H1 (cell line): ENCODE data around the gene LYSET. TPM values are rescaled to one million over a fixed set of nuclear protein-coding genes. Genes with fewer than 3 reads are reported as not detected.
A peak's percentile ranks its signal among the peaks of the same experiment; 100 is the strongest.

Source experiments
- CTCF ChIA-PET: fragments of 300-600 bp; sonication (Branson Sonifier 250); formaldehyde crosslinking; loops from one replicate; lab custom pipeline; 2021; ENCODE audit not compliant: partially characterized antibody; lab: Charles Lee
- POLR2A ChIA-PET: fragments of 300-600 bp; sonication (Branson Sonifier 250); formaldehyde crosslinking; loops from one replicate; lab custom pipeline; 2021; ENCODE audit warnings: inconsistent platforms; ENCODE audit not compliant: partially characterized antibody; lab: Charles Lee
- DNase-seq, 2 experiments: peaks; one replicate each; pipeline versions ENCODE4 v3.0.0 to v3.0.0-alpha.2; 2010 to 2022; ENCODE audit warnings: low spot score in 2 of 2, low read depth in 1 of 2, mixed read lengths in 1 of 2
- FAIRE-seq: peaks from 2 replicates; lab custom pipeline; 2011; peaks lifted over from hg19 to GRCh38; lab: Jason Lieb, UNC
- H2AFZ ChIP-seq: 2 replicates; pipeline ENCODE4 v1.8.1; 2012; ENCODE audit warnings: low read length, inconsistent platforms
- H2AK5ac ChIP-seq: 2 replicates; pipeline ENCODE4 v1.6.1; 2013; ENCODE audit warnings: low read depth, low read length
- H2BK120ac ChIP-seq: replicated peaks from 2 replicates; pipeline ENCODE3; 2013; ENCODE audit warnings: low read depth, low read length, inconsistent platforms
- H2BK12ac ChIP-seq: 2 replicates; pipeline ENCODE4 v1.6.1; 2013; ENCODE audit warnings: low read depth, low read length
- H2BK15ac ChIP-seq: 2 replicates; pipeline ENCODE4 v1.6.1; 2013; ENCODE audit warnings: low read length
- H2BK20ac ChIP-seq: 2 replicates; pipeline ENCODE4 v1.6.1; 2013; ENCODE audit warnings: low read length
- H2BK5ac ChIP-seq: 2 replicates; pipeline ENCODE4 v1.6.1; 2013; ENCODE audit warnings: low read depth, low read length
- H3K14ac ChIP-seq: 2 replicates; pipeline ENCODE4 v1.6.1; 2013; ENCODE audit warnings: inconsistent platforms; ENCODE audit not compliant: insufficient read length
- H3K18ac ChIP-seq: 2 replicates; pipeline ENCODE4 v1.6.1; 2013; ENCODE audit warnings: low read length; ENCODE audit errors: extremely low read depth
- H3K23ac ChIP-seq: 2 replicates; pipeline ENCODE4 v1.6.1; 2013; ENCODE audit warnings: inconsistent platforms; ENCODE audit not compliant: insufficient read length
- H3K23me2 ChIP-seq: 2 replicates; pipeline ENCODE4 v1.6.1; 2013; ENCODE audit warnings: low read depth, low read length
- H3K27ac ChIP-seq: 2 replicates; pipeline ENCODE4 v1.6.1; 2011; ENCODE audit warnings: low read depth, low read length, inconsistent platforms
- H3K27me3 ChIP-seq, 4 experiments: replicated peaks in 1 of 4; 1 replicate in 1 of 4; 2 replicates in 3 of 4; pipeline versions ENCODE4 v1.6.1 to v1.8.1; 2011 to 2013; ENCODE audit warnings: low read length in 3 of 4, mild to moderate bottlenecking in 3 of 4, inconsistent platforms in 2 of 4, mixed read lengths in 2 of 4, moderate library complexity in 1 of 4; ENCODE audit not compliant: control insufficient read depth in 3 of 4, insufficient read depth in 3 of 4; ENCODE audit errors: extremely low read depth in 1 of 4
- H3K36me3 ChIP-seq, 4 experiments: 2 replicates each; pipeline versions ENCODE4 v1.6.1 to v1.8.1; 2011 to 2013; ENCODE audit warnings: mild to moderate bottlenecking in 4 of 4, low read length in 3 of 4, moderate library complexity in 2 of 4, control low read depth in 1 of 4, inconsistent platforms in 1 of 4; ENCODE audit not compliant: insufficient read depth in 4 of 4, control insufficient read depth in 2 of 4
- H3K4ac ChIP-seq: replicated peaks from 2 replicates; pipeline ENCODE3; 2013; ENCODE audit warnings: low read length, low read depth, mixed read lengths, inconsistent platforms; ENCODE audit not compliant: insufficient read length
- H3K4me1 ChIP-seq, 4 experiments: replicated peaks in 1 of 4; 1 replicate in 1 of 4; 2 replicates in 3 of 4; pipeline versions ENCODE4 v1.6.1 to v1.8.1; 2011 to 2013; ENCODE audit warnings: low read length in 3 of 4, inconsistent platforms in 2 of 4, mixed read lengths in 1 of 4; ENCODE audit not compliant: insufficient read depth in 4 of 4, control insufficient read depth in 3 of 4
- H3K4me2 ChIP-seq, 2 experiments: 2 replicates each; pipeline versions ENCODE4 v1.6.1 to v1.8.1; 2011 to 2013; ENCODE audit warnings: low read depth in 2 of 2, low read length in 2 of 2, control low read depth in 1 of 2, inconsistent platforms in 1 of 2, mild to moderate bottlenecking in 1 of 2; ENCODE audit not compliant: insufficient read depth in 1 of 2
- H3K4me3 ChIP-seq, 4 experiments: fragments of 200-600, 300-600 bp in 1 of 4; sonication (generic), shearing (Covaris generic), sonication (Bioruptor Twin) in 1 of 4; 2 replicates each; pipeline versions ENCODE4 v1.5.1 to v1.8.1; 2011 to 2016; ENCODE audit warnings: low read length in 4 of 4, low read depth in 3 of 4, control low read depth in 2 of 4, inconsistent platforms in 2 of 4, mild to moderate bottlenecking in 2 of 4, mixed read lengths in 1 of 4, moderate library complexity in 1 of 4; ENCODE audit not compliant: insufficient read depth in 2 of 4; ENCODE audit errors: extremely low read depth in 1 of 4
- H3K56ac ChIP-seq: replicated peaks from 2 replicates; pipeline ENCODE3; 2013; ENCODE audit warnings: low read depth, mild to moderate bottlenecking, mixed read lengths, low read length, inconsistent platforms; ENCODE audit not compliant: insufficient read length
- H3K79me1 ChIP-seq: 2 replicates; pipeline ENCODE4 v1.6.1; 2013; ENCODE audit warnings: low read depth, low read length, control low read depth
- H3K79me2 ChIP-seq, 2 experiments: 2 replicates each; pipeline versions ENCODE4 v1.6.1 to v1.8.1; 2012 to 2013; ENCODE audit warnings: low read length in 2 of 2, mild to moderate bottlenecking in 2 of 2, inconsistent platforms in 1 of 2; ENCODE audit not compliant: insufficient read depth in 2 of 2, control insufficient read depth in 1 of 2
- H3K9ac ChIP-seq, 4 experiments: replicated peaks in 1 of 4; 1 replicate in 1 of 4; 2 replicates in 3 of 4; pipeline versions ENCODE4 v1.6.1 to v1.8.1; 2011 to 2013; ENCODE audit warnings: low read depth in 3 of 4, low read length in 3 of 4, control low read depth in 2 of 4, mild to moderate bottlenecking in 2 of 4, moderate library complexity in 2 of 4, inconsistent platforms in 1 of 4; ENCODE audit errors: extremely low read depth in 1 of 4
- H3K9me3 ChIP-seq, 2 experiments: 2 replicates each; pipeline versions ENCODE4 v1.6.1 to v1.8.1; 2012 to 2013; ENCODE audit warnings: mild to moderate bottlenecking in 2 of 2, moderate library complexity in 2 of 2, control low read depth in 1 of 2, inconsistent platforms in 1 of 2, low read depth in 1 of 2, low read length in 1 of 2, mixed read lengths in 1 of 2; ENCODE audit not compliant: insufficient read depth in 2 of 2
- H4K20me1 ChIP-seq, 2 experiments: replicated peaks in 1 of 2; 2 replicates each; pipeline versions ENCODE3 to v1.8.1; 2011 to 2013; ENCODE audit warnings: inconsistent platforms in 2 of 2, low read length in 2 of 2, mild to moderate bottlenecking in 1 of 2; ENCODE audit not compliant: insufficient read depth in 2 of 2, control insufficient read depth in 1 of 2
- H4K5ac ChIP-seq: 2 replicates; pipeline ENCODE4 v1.6.1; 2013; ENCODE audit warnings: low read length, low read depth, mixed read lengths, inconsistent platforms; ENCODE audit not compliant: insufficient read length
- H4K8ac ChIP-seq: 2 replicates; pipeline ENCODE4 v1.8.0; 2013; ENCODE audit warnings: mild to moderate bottlenecking, moderate library complexity, low read length, inconsistent platforms; ENCODE audit not compliant: insufficient read depth; ENCODE audit errors: extremely low read depth
- H4K91ac ChIP-seq: replicated peaks from 2 replicates; pipeline ENCODE3; 2013; ENCODE audit warnings: low read length, mixed read lengths, inconsistent platforms; ENCODE audit not compliant: insufficient read length
- EZH2 ChIP-seq: fragments of 200-600 bp; sonication (generic); IDR thresholded peaks from 2 replicates; pipeline ENCODE4 v1.7.1; 2012; ENCODE audit warnings: low read depth, mild to moderate bottlenecking, moderate library complexity, low read length, inconsistent platforms; ENCODE audit not compliant: severe bottlenecking
- GABPA ChIP-seq: IDR thresholded peaks from 2 replicates; pipeline ENCODE4 v1.6.1; 2011; ENCODE audit warnings: mild to moderate bottlenecking, low read length, moderate library complexity, borderline replicate concordance; ENCODE audit not compliant: insufficient read depth
- JUND ChIP-seq: IDR thresholded peaks from 2 replicates; pipeline ENCODE4 v1.6.1; 2011; ENCODE audit warnings: mild to moderate bottlenecking, improper control_type of control experiment, low read length
- POLR2A ChIP-seq, 2 experiments: IDR thresholded peaks; 1 replicate in 1 of 2; 2 replicates in 1 of 2; pipeline ENCODE4 v1.6.1; 2011; ENCODE audit warnings: low read depth in 2 of 2, low read length in 2 of 2, mild to moderate bottlenecking in 2 of 2; ENCODE audit errors: control extremely low read depth in 1 of 2
- POU5F1 ChIP-seq: IDR thresholded peaks from 2 replicates; pipeline ENCODE4 v1.6.1; 2011; ENCODE audit warnings: low read depth, mild to moderate bottlenecking, low read length, moderate library complexity
- RXRA ChIP-seq: IDR thresholded peaks from 2 replicates; pipeline ENCODE4 v1.6.1; 2011; ENCODE audit warnings: low read depth, mild to moderate bottlenecking, low read length, moderate library complexity; ENCODE audit not compliant: insufficient read depth
- SP1 ChIP-seq: IDR thresholded peaks from 2 replicates; pipeline ENCODE4 v1.6.1; 2011; ENCODE audit warnings: low read depth, low read length
- SUZ12 ChIP-seq: fragments of 200-600 bp; sonication (generic); IDR thresholded peaks from 2 replicates; pipeline ENCODE4 v1.6.1; 2012; ENCODE audit warnings: mild to moderate bottlenecking, inconsistent platforms, low read length, moderate library complexity, mixed read lengths
- TAF1 ChIP-seq: IDR thresholded peaks from 2 replicates; pipeline ENCODE4 v1.6.1; 2011; ENCODE audit warnings: mild to moderate bottlenecking, low read depth, low read length
- WGBS, 2 experiments: shearing (Covaris generic) in 1 of 2; methylation state at CpG; one replicate each; pipeline versions ENCODE4 v1.1.6 to v1.1.7; 2013 to 2015; ENCODE audit warnings: low lambda C conversion rate in 2 of 2, mixed read lengths in 2 of 2, inconsistent platforms in 1 of 2, low coverage in 1 of 2, missing lambda C conversion rate in 1 of 2; ENCODE audit not compliant: insufficient replicate concordance in 2 of 2, insufficient coverage in 1 of 2, insufficient read length in 1 of 2; ENCODE audit errors: extremely low coverage in 1 of 2, missing lambda C conversion rate in 1 of 2; 5-methylcytosine and 5-hydroxymethylcytosine counted together
- polyA plus RNA-seq, 7 experiments: library from polyadenylated mRNA; depleted of rRNA in 3 of 7; stranded (reverse) in 5 of 7; unstranded in 2 of 7; fragments of >200 nt in 5 of 7; fragments of 200-250 nt in 2 of 7; gene quantifications; 1 replicate in 5 of 7; 2 replicates in 1 of 7; 4 replicates in 1 of 7; pipeline versions ENCODE4 v1.2.1 to v1.2.3, GENCODE V29; 2011 to 2013; ENCODE audit warnings: missing spikeins in 2 of 7, mixed read lengths in 2 of 7
- total RNA-seq: library from RNA; stranded (reverse); fragmentation: NEBNext Ultra II Directional; extraction: Animal tissue kit (Norgen Biotek cat#: 25700); gene quantifications from 2 replicates; pipeline ENCODE4 v1.2.1, GENCODE V29; 2021
- TF ChIP-seq, protein P1 (sequence below): IDR thresholded peaks from 2 replicates; pipeline ENCODE4 v1.6.1; 2012; ENCODE audit warnings: inconsistent platforms
- TF ChIP-seq, protein P2 (sequence below): IDR thresholded peaks from 2 replicates; pipeline ENCODE4 v1.6.1; 2011; ENCODE audit warnings: low read length, improper control_type of control experiment

Gene LYSET
- total and polyA plus RNA-seq, 2 of the 8 experiments (the other 6 are each of a cell fraction or from before 2014, with no cell fraction given), result 26.2 to 26.9 TPM

DNA sequence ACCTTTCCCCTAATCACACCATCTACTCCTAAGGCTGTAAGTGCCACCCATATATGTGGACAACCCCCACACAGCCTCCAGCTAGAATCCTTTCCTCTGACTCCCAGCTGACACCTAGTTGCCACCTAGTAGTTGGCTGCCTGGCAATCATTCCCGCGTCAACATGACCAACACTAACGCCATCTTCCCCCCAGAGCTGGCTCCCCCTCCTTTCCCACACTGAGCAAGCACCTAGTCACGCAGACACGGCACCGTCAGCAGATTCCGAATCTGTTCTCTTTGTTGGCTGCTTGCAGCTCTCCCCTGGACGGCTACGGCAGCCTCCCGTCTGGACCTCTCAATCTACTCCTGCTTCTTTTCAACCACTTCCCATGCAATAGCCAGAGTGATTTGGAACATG lies 49.7 kb downstream of the LYSET start:
- no peaks in the 10 kb centered on the region for H3K79me1 ChIP-seq
- H4K91ac ChIP-seq, result no peak overlapping the region
- DNase-seq (no peak), FAIRE-seq (no peak)
- ChIA-PET CTCF (interaction anchor here (0.6 to 1.5 kb wide), 7 partner anchors 48 to 373 kb away, joined by 3 to 4 read pairs (median 3); no protein-coding TSS in a partner anchor), POLR2A (no interaction called here)
- H3K56ac ChIP-seq, result no peak overlapping the region
- H3K9ac ChIP-seq, result no peak overlapping the region
- TF ChIP-seq EZH2, result no peak
- TF ChIP-seq, protein P1, sequence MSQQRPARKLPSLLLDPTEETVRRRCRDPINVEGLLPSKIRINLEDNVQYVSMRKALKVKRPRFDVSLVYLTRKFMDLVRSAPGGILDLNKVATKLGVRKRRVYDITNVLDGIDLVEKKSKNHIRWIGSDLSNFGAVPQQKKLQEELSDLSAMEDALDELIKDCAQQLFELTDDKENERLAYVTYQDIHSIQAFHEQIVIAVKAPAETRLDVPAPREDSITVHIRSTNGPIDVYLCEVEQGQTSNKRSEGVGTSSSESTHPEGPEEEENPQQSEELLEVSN, result no peak
- TF ChIP-seq POLR2A (IDR thresholded peaks at IDR 0.05; ENCODE audit: control extremely low read depth in 1 of 2, low read depth in 2 of 2, low read length in 2 of 2), result no peak
- TF ChIP-seq, protein P2, sequence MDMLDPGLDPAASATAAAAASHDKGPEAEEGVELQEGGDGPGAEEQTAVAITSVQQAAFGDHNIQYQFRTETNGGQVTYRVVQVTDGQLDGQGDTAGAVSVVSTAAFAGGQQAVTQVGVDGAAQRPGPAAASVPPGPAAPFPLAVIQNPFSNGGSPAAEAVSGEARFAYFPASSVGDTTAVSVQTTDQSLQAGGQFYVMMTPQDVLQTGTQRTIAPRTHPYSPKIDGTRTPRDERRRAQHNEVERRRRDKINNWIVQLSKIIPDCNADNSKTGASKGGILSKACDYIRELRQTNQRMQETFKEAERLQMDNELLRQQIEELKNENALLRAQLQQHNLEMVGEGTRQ, result no peak
- TF ChIP-seq RXRA, result no peak
- no peak for TF ChIP-seq SP1
- TF ChIP-seq JUND, result no peak
- TF ChIP-seq GABPA, result no peak
- TF ChIP-seq TAF1, result no peak
- TF ChIP-seq SUZ12, result no peak
- TF ChIP-seq POU5F1, result no peak
- no peaks in the 10 kb centered on the region for H3K36me3 ChIP-seq
- no peak overlapping the region for H2BK20ac ChIP-seq
- H3K14ac ChIP-seq, result no peak overlapping the region
- H3K18ac ChIP-seq, result peak overlapping the region; percentile 38; the same call in 1 of the 2 replicates
- H4K8ac ChIP-seq, result no peak overlapping the region
- no peak overlapping the region for H2BK15ac ChIP-seq
- H3K9me3 ChIP-seq, result no peaks in the 10 kb centered on the region
- no peak overlapping the region for H3K4ac ChIP-seq
- no peaks in the 10 kb centered on the region for H3K27me3 ChIP-seq
- H2BK5ac ChIP-seq, result no peak overlapping the region
- H3K27ac ChIP-seq, result no peak overlapping the region
- H2AFZ ChIP-seq, result no peak overlapping the region
- H3K4me1 ChIP-seq, result no peaks in the 10 kb centered on the region; a peak in 3 of 7 replicates
- H4K5ac ChIP-seq, result no peak overlapping the region
- H3K4me3 ChIP-seq, result no peak overlapping the region
- no peaks in the 10 kb centered on the region for H3K79me2 ChIP-seq
- H4K20me1 ChIP-seq, result no peaks in the 10 kb centered on the region
- WGBS, 2 experiments, result 87% methylated on average over 10 of the region's 10 CpGs; no CpG with 5 or more reads in 1 of the 2 experiments
- no peak overlapping the region for H2BK120ac ChIP-seq
- no peaks in the 10 kb centered on the region for H3K23me2 ChIP-seq
- H3K23ac ChIP-seq, result no peak overlapping the region
- no peak overlapping the region for H3K4me2 ChIP-seq
- no peak overlapping the region for H2AK5ac ChIP-seq
- H2BK12ac ChIP-seq, result no peak overlapping the region
